ENCODE data around the gene SCUBE3. TPM values are rescaled to one million over a fixed set of nuclear protein-coding genes. Genes with fewer than 3 reads are reported as not detected.
A peak's percentile ranks its signal among the peaks of the same experiment; 100 is the strongest.

SCUBE3 gene
- total RNA-seq, 1 experiment from 2014 or later, result 0.50 TPM

DNA sequence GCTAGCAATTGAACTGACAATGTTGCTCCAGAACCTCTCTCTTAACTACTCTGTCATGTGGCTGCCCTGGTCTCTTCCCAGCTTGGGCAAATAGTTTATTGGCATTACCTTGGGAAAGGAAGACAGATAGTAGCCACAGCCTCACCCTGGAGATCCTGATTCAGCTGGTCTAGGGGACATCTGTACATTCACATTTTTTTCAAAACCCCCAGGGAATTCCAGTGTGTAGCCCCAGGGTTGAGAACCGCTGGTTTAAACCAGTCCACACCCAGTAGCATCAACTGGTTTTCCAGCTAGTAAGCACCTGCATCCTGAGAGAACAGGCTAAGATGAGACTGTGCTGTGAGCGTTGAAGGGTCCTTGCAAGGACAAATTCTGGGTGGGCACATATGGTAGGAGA, 9.6 kb downstream of the SCUBE3 start:
- in situ Hi-C loops (cut with HindIII; ENCODE audit: low pct_unique_long_range_greater_than_20kb, low sequenced_read_pairs), result no loop called here
- DNase-seq (ENCODE audit: low read depth, low spot score), result no peak

- DNase-seq (ENCODE audit: low read depth, low spot score), result no peak
- in situ Hi-C loops (cut with HindIII; ENCODE audit: low pct_unique_long_range_greater_than_20kb, low sequenced_read_pairs), result no loop called here
These were observed 11.0 kb downstream of the SCUBE3 start for GRCh38 chr6:35224720-35225119.

- in situ Hi-C loops (cut with HindIII; ENCODE audit: low pct_unique_long_range_greater_than_20kb, low sequenced_read_pairs), result no loop called here
These were observed 14.7 kb downstream of the SCUBE3 start for GRCh38 chr6:35228481-35228880.

DNA sequence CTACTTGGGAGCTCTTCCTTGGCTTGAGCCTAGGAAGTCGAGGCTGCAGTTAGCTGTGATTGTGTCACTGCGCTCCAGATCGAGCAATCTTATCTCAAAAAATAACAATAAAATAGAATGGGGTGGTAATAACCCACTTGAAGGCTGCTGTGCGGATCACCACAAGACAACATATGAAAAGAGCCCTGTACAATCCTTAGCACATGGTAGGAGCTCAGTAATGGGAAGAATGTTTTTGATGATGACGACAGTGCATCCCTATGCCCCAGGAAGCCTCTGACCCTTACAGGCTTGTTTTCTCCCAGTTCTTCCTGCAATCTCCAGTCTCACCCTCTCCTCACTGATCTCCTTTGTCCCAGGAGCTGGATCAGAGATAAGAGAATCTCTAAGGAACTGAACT, 15.5 kb downstream of the SCUBE3 start:
- DNase-seq (ENCODE audit: low read depth, low spot score), result no peak
- in situ Hi-C loops (cut with HindIII; ENCODE audit: low pct_unique_long_range_greater_than_20kb, low sequenced_read_pairs), result no loop called here

More at GRCh38 chr6:35228481-35228880, 14.7 kb downstream of the SCUBE3 start:
- DNase-seq (ENCODE audit: low read depth, low spot score), result no peak

GRCh38 chr6:35230498-35230897, 16.7 kb downstream of the SCUBE3 start:
- no peak for DNase-seq (ENCODE audit: low read depth, low spot score)
- in situ Hi-C loops (cut with HindIII; ENCODE audit: low pct_unique_long_range_greater_than_20kb, low sequenced_read_pairs), result no loop called here

DNA sequence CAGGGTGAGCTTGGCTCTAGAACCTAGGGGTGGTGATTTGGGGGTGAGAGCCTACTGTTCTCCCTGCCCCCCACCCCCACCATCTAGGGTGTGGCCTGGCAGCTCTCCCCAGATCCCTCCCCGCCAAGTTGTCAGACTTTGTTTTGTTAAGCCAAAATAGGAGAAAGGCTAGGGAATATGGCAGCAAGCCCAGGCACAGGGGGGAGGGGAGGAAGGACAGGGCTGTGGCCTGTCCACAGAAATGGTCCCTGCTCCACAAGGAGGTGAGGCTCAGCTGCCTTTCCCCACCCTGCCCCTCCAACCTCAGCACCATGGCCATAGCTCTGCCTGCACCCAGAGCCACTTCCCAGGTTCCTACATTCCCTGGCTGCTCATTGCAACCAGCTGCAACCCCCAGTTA, 17.2 kb downstream of the SCUBE3 start:
- no peak for DNase-seq (ENCODE audit: low read depth, low spot score)
- in situ Hi-C loops (cut with HindIII; ENCODE audit: low pct_unique_long_range_greater_than_20kb, low sequenced_read_pairs), result no loop called here

- in situ Hi-C loops (cut with HindIII; ENCODE audit: low pct_unique_long_range_greater_than_20kb, low sequenced_read_pairs), result no loop called here
- no peak for DNase-seq (ENCODE audit: low read depth, low spot score)
These were observed 17.8 kb downstream of the SCUBE3 start for GRCh38 chr6:35231563-35231962.

DNA sequence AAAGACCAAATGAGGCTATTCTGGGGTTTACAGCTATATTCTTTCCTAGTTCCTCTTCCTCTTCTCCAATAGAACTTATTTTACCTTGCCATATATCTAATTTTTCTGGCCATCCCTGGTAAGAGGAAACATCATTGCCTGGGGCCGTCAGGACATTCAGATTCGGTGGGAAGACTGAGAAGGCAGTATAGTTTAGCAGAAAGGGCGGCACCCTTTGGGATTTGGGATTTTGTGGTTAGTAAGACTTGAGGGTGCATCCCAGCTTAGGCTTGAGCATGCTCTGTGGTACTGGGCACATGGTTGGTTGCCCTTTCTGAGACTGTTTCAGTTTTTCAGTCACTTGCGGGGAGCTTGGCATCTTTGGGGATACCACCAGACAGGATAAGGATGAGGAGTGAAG, 21.1 kb downstream of the SCUBE3 start:
- in situ Hi-C loops (cut with HindIII; ENCODE audit: low pct_unique_long_range_greater_than_20kb, low sequenced_read_pairs), result no loop called here
- DNase-seq (ENCODE audit: low read depth, low spot score), result no peak

- in situ Hi-C loops (cut with HindIII; ENCODE audit: low pct_unique_long_range_greater_than_20kb, low sequenced_read_pairs), result no loop called here
- DNase-seq (ENCODE audit: low read depth, low spot score), result no peak
These were observed 22.5 kb downstream of the SCUBE3 start for GRCh38 chr6:35236223-35236622.

- in situ Hi-C loops (cut with HindIII; ENCODE audit: low pct_unique_long_range_greater_than_20kb, low sequenced_read_pairs), result no loop called here
- DNase-seq (ENCODE audit: low read depth, low spot score), result no peak
These were observed 23.7 kb downstream of the SCUBE3 start for GRCh38 chr6:35237476-35237875.

DNA sequence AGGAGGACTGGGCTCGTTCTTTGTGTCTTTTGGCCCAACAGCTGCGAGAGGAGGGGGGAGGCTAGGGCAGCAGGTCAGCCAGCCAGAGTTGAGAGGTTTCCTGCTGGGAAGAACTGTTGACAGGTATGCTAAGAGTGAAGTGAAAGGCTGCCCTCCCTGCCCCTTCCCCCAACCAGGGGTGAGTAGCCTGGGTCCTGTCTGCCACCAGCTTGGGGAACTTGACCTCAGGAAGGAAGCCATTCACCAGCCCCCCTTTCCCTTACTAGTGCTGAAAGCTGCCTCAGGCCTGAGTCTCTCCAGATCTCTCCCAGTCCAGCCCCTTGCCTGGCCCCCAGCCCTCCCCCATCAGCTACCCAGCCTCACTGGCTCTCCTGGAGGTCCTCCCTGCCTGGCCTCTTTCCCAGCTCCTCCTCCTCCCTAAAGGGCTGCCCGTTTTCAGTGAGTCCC, 25.1 kb downstream of the SCUBE3 start:
- in situ Hi-C loops (cut with HindIII; ENCODE audit: low pct_unique_long_range_greater_than_20kb, low sequenced_read_pairs), result no loop called here
- no peak for DNase-seq (ENCODE audit: low read depth, low spot score)

GRCh38 chr6:35239581-35239980, 25.8 kb downstream of the SCUBE3 start:
- in situ Hi-C loops (cut with HindIII; ENCODE audit: low pct_unique_long_range_greater_than_20kb, low sequenced_read_pairs), result no loop called here

DNA sequence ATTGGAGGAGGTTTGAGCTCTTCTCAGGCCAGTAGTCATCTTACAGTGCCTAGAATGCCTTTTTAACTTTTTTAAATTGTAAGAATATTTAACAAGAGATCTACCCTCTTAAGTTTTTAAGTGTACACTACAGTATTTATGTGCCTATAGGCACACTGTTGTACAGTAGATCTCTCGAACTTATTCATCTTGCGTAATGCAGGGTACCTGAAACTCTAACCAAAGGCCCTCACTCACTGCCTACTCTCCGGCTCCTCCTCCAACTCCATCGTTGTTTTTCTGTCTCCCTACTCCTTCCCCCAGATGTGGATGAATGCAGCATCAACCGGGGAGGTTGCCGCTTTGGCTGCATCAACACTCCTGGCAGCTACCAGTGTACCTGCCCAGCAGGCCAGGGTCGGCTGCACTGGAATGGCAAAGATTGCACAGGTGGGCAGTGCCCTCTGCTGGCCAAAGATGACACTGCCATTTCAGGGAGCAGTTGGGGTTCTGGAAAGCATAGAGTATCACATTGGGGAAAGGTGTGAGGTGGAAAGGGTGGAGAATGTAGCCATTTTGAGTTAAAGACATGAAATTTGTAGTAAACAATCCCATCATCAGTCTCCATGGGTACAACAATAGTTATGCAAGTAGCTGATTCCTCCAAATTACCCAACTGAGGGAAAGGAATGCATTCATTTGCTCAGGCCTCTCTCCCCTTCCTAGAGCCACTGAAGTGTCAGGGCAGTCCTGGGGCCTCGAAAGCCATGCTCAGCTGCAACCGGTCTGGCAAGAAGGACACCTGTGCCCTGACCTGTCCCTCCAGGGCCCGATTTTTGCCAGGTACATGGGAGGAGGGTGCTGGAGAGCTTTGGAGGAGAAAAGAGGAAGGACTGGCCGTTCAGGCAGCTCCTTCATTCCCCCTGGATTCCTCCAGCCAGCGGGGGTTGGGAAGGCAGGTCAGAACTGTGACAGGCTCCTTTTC, 27.4 kb downstream of the SCUBE3 start:
- in situ Hi-C loops (cut with HindIII; ENCODE audit: low pct_unique_long_range_greater_than_20kb, low sequenced_read_pairs), result no loop called here

More at GRCh38 chr6:35239581-35239980, 25.8 kb downstream of the SCUBE3 start:
- no peak for DNase-seq (ENCODE audit: low read depth, low spot score)

GRCh38 chr6:35242486-35242885, 28.7 kb downstream of the SCUBE3 start:
- no peak for DNase-seq (ENCODE audit: low read depth, low spot score)
- in situ Hi-C loops (cut with HindIII; ENCODE audit: low pct_unique_long_range_greater_than_20kb, low sequenced_read_pairs), result no loop called here

More for the DNA sequence above, 27.4 kb downstream of the SCUBE3 start:
- DNase-seq (ENCODE audit: low read depth, low spot score), result peak; percentile 68

- in situ Hi-C loops (cut with HindIII; ENCODE audit: low pct_unique_long_range_greater_than_20kb, low sequenced_read_pairs), result no loop called here
- DNase-seq (ENCODE audit: low read depth, low spot score), result no peak
These were observed 29.1 kb downstream of the SCUBE3 start for GRCh38 chr6:35242906-35243305.

DNA sequence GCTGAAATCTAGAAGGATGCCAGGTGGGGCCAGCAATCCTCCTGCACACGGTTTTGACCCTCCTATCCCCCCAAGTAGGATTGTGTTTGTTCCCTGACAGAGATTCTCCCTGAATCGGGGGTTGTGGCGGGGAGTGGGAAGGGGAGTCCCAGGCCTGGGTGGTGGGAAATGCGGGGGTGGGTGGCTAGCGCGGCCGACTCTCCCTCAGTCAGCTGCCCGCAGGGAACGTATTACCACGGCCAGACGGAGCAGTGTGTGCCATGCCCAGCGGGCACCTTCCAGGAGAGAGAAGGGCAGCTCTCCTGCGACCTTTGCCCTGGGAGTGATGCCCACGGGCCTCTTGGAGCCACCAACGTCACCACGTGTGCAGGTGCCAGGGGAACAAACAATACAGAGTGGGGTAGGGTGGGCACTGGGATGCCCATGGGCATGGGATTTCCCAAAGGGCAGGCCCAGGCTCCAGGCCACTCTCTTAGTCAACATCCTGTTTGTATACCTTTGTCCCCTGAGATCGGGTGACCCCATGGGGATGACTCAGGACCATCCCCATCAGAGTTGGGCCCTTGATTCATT, 29.7 kb downstream of the SCUBE3 start:
- no peak for DNase-seq (ENCODE audit: low read depth, low spot score)
- in situ Hi-C loops (cut with HindIII; ENCODE audit: low pct_unique_long_range_greater_than_20kb, low sequenced_read_pairs), result no loop called here

DNA sequence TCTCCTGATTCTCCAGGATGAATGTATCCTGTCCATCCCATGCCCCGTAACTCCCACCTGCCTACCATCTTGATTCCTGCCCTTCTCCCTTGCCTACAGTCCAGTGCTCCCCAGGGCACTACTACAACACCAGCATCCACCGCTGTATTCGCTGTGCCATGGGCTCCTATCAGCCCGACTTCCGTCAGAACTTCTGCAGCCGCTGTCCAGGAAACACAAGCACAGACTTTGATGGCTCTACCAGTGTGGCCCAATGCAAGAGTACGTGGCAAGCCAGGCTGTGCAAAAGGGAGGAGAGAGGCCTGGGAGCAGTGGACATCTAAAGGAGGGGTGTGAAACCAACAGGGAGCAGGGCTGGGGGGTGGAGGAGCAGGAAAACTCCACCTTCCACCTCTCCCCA, 30.8 kb downstream of the SCUBE3 start:
- in situ Hi-C loops (cut with HindIII; ENCODE audit: low pct_unique_long_range_greater_than_20kb, low sequenced_read_pairs), result no loop called here
- DNase-seq (ENCODE audit: low read depth, low spot score), result no peak

DNA sequence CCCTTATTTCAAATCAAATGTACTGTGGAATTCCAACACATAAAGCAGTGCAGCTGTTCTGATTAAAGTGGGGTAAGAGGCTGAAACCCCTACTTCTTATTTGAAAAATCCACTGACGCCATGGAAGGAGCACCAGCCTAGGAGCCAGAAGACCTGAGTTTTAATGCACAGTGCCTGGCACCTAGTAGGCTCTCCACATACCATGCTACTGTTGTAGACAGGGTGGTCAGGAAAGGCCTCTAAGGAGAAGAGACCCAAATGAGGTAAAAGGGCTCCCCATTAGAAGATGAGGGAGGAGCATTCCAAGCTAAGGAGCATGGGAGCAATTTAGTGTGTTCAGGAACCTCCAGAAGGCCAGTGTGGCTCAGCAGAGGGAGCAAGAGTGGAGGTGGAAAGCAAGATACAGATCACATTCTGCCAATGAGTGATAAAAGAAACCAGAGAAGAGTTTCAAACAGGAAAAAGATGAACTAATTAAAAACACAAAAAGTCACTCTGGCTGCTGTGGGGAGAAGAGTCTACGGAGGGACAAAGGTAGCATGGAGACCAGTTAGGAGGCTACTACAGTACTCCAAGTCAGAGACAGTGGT, 34.0 kb downstream of the SCUBE3 start:
- in situ Hi-C loops (cut with HindIII; ENCODE audit: low pct_unique_long_range_greater_than_20kb, low sequenced_read_pairs), result no loop called here
- DNase-seq (ENCODE audit: low read depth, low spot score), result no peak

Data from SK-MEL-5 (cell line).